ENCODE results near the gene C6orf47.

Gene C6orf47

DNA sequence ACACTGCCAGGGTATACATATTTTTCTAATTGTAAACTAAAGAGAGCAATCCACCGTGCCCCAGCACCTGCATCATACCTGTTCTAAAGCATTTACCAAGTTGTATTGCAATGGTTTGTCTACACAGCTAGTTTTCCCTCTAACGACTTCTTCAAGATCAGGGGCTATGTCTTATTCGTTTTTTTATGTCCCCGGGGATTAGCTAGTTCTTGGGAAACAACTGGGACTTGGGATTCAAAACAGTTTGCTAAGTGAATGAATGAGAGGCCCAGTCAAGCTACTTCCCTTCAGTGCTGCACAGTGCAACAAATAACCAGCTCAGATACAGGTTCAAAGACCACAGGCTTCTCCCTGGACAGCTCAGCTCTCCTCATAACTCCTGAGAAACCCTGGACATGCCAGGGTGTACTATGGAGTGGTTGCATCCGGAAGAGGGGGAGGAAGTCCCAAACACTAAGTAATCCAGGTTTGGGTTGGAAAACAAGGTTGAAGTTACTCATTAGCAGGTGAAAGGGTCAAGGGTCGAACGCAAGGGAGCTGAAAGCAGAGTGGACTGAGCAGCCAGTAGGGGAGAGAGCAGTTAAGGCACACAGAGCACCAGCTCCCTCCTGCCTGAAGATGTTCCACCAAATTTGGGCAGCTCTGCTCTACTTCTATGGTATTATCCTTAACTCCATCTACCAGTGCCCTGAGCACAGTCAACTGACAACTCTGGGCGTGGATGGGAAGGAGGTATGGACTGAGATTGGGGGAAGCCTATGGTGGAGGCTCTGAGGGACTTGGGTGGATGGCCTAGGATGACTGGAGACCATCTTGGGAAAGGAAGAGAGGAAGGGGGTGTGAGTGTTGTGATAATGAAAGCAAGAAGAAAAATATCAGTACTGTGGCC lies 5.0 kb downstream of the C6orf47 start, which contains the start of gene APOM:
APOM (plus strand) TSS at position 546 of the 889 bp plus-strand sequence; CDS start at position 619, 73 bp downstream.
- Mint-ChIP-seq H3K4me1 (peaks cover 58% of the 10 kb centered on the region), H3K27ac (peak within 1 kb of the TSS; percentile 37), H3K4me3 (peak within 1 kb of the TSS; percentile 23), H3K36me3 (no peaks in the 10 kb centered on the region), H3K27me3 (no peaks in the 10 kb centered on the region), H3K9me3 (no peaks in the 10 kb centered on the region)

DNA sequence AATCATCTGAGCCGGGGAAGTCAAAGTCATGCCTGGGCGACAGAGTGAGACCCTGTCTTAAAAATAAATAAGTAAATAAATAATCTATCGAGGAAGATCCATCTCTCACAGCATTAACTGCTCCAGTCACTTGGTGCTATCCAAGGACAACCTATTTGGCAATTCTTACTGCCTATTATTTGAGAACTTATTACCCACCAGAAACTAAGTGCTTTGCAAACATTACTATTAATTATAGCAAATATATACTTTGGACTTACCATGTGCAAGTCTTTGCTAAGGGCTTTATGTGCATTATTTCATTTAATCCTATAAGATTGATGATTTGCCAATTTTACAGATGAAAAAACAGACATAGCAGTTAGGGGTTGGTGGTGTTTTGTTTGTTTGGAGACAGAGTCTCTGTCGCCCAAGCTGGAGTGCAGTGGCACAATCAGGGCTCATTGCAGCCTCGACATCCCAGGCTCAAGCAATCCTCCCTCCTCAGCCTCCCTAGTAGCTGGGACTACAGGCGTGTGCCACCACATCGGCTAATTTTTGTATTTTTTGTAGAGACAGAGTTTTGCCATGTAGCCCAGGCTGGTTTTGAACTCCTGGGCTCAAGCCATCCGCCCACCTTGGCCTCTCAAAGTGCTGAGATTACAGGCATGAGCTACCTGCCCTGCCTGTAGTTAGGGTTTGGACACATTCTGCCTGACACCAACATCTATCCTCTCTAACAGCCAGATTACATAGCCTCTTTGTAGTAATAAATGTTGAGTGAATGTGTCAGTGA lies 5.8 kb downstream of the C6orf47 start:
- Mint-ChIP-seq H3K27me3 (no peaks in the 10 kb centered on the region), H3K9me3 (no peaks in the 10 kb centered on the region), H3K36me3 (no peaks in the 10 kb centered on the region), H3K4me3 (peak overlapping the region; percentile 23), H3K27ac (no peak overlapping the region), H3K4me1 (peaks cover 59% of the 10 kb centered on the region)

DNA sequence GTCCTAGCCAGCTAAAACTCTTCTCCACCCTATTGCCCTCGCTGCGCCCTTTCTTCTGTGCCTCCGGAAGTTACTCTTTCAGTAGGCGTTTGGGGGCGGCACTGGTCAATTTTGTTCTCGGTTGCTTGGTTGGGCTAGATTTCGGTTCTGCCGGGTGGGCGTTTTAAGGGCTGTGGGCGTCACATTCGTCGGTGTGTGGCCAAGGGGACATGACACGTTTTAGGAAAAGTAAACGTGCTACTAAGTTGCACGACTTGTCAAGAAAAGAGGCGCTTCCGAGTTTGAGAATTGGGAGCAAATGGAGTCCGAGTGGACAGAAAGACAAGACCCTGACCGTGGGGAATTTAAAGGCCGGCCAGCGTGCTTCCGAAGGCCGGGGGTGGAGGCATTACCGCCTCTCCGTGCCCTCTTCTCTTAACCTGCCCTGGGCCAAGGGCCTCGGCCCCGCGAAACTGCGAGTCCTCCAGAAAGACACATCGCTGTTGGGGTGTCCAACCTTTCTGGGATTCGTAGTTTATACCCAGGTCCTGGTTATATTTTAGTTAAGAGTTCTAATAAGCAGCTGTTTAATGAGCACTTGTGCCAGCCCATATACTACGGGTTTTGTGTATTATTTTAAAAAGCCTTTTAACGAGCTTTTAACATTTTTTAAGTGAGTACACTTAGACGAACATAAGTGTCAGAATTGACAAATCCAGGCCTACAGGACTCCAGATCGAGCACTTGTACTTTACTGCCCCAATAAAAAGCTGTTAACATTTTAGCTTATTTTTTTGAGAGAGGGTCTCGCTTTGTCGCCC lies 7.5 kb downstream of the C6orf47 start:
- peaks cover 53% of the 10 kb centered on the region for H3K4me1 Mint-ChIP-seq

DNA sequence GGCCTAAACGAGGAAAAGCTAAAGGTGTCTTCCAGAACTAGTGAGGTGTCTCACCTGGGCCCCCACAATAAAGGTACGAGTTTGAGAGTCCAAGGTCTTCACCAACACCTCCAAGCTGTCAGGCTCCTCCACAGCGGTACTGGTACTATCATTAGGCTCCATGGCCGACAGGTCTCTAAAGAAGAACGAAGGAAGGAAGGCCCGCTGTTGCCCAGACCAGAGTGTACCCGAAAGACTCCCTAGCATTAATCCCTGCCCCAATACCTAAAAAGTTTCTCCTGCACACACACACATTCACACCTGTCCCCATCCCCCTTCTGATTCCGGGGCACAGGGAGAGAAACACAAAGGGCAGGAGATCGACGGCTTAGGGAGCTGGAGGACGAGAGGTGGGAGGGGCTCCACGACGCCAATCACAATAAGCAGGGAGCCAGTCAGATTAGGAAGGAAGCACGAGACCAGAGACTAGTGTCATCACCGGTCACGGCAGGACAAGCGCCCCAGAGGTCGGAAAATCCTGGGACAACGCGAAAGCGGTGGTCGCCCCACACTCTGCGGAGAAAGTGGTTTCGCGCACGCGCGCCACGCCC lies 8.9 kb downstream of the C6orf47 start:
- peaks cover 4% of the 10 kb centered on the region for H3K36me3 Mint-ChIP-seq
- H3K4me3 Mint-ChIP-seq, result peak overlapping the region; percentile 93
- peak overlapping the region; percentile 99 for H3K27ac Mint-ChIP-seq
- no peaks in the 10 kb centered on the region for H3K9me3 Mint-ChIP-seq
- no peaks in the 10 kb centered on the region for H3K27me3 Mint-ChIP-seq
- H3K4me1 Mint-ChIP-seq, result peaks cover 43% of the 10 kb centered on the region

More for the DNA sequence above, 7.5 kb downstream of the C6orf47 start:
- no peaks in the 10 kb centered on the region for H3K9me3 Mint-ChIP-seq
- H3K4me3 Mint-ChIP-seq, result peak overlapping the region; percentile 93
- H3K27me3 Mint-ChIP-seq, result no peaks in the 10 kb centered on the region
- peaks cover 4% of the 10 kb centered on the region for H3K36me3 Mint-ChIP-seq
- H3K27ac Mint-ChIP-seq, result peak overlapping the region; percentile 99

DNA sequence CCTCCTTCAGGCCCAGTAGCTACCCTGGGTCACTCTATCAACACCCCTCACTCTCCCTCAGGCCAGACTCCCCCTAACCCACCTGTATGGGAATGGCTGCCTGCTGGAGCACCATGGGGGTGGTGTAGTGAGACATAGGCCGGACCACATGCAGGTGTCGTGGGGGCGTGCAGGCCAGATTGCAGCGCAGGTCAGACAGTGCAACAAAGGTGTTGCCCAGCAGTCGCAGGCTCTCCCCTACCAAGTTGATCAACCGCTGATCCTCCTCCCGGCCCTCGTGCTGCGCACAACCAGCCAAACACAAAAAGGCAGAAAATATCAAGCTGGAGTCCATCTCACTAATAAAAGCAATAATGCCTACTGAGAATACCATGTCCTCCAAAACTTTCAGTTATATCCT lies 15.3 kb downstream of the C6orf47 start:
- peaks cover 9% of the 10 kb centered on the region for H3K36me3 Mint-ChIP-seq
- H3K27me3 Mint-ChIP-seq, result no peaks in the 10 kb centered on the region
- H3K27ac Mint-ChIP-seq, result no peak overlapping the region
- no peaks in the 10 kb centered on the region for H3K9me3 Mint-ChIP-seq
- no peak overlapping the region for H3K4me3 Mint-ChIP-seq
- H3K4me1 Mint-ChIP-seq, result peaks cover 20% of the 10 kb centered on the region

DNA sequence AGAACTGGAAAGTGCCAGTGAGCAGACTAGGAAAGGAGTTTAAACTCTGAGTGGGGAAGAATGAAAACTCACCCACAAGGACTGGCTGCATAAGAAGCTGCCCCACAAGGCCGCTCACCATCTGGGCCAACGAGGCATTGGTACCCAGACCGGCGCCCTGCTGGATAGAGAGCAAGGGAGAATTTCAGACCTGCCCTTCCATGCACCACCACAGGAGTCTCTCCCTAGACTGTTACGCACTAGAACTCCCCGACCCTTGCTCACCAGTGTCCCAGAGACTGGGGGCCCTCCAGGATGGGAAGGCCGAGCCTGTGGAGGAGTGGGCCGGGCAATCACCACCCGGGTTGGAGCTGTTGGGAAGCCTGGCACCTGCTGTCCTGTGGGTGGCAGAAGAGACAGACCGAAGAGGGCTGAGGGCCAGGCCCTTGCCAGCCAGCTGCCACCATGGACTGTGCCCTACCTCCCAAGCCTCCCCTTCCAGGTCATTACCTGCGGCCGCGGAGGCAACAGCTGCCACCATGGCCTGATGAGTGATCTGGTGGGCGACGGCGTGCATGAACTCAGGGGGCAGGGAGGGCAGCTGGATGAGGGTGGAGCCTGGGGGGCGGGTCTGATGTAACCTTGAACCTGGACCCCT lies 16.6 kb downstream of the C6orf47 start:
- Mint-ChIP-seq H3K27me3 (no peaks in the 10 kb centered on the region), H3K9me3 (no peaks in the 10 kb centered on the region), H3K27ac (no peak overlapping the region), H3K4me1 (peaks cover 9% of the 10 kb centered on the region), H3K36me3 (peaks cover 5% of the 10 kb centered on the region), H3K4me3 (no peak overlapping the region)

DNA sequence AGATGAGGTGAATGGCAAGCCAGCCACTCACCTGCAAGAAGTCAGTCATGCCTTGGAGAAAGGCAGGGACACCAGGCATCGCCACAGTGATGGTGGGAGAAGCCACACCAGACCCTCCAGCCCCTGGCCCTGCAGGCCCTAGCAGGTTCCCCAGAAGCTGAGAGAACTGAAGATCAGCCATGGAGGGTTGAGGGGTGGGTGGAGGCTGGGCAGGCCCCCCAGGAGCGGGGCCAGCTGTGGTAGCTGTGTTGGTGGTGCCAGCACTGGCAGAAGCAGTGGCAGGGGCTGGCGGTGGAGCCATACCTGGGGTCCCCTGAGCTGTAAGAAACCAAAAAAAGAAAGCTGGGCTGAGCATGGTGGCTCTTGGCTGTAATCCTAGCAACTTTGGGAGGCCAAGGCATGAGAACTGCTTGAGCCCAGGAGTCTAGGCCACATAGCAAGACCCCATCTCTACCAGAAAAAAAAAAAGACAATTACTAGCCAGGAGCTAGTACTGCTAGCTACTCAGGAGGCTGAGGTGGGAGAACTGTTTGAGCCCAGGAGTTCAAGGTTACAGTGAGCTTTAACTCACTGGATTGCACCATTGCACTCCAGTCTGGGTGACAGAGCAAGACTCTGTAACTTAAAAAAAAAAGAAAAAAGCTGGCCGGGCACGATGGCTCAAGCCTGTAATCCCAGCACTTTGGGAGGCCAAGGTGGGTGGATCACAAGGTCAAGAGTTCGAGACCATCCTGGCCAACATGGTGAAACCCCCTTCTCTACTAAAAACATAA lies 17.6 kb downstream of the C6orf47 start:
- Mint-ChIP-seq H3K4me3 (no peak overlapping the region), H3K27ac (no peak overlapping the region), H3K27me3 (no peaks in the 10 kb centered on the region), H3K4me1 (peaks cover 5% of the 10 kb centered on the region), H3K9me3 (no peaks in the 10 kb centered on the region), H3K36me3 (peaks cover 7% of the 10 kb centered on the region)

DNA sequence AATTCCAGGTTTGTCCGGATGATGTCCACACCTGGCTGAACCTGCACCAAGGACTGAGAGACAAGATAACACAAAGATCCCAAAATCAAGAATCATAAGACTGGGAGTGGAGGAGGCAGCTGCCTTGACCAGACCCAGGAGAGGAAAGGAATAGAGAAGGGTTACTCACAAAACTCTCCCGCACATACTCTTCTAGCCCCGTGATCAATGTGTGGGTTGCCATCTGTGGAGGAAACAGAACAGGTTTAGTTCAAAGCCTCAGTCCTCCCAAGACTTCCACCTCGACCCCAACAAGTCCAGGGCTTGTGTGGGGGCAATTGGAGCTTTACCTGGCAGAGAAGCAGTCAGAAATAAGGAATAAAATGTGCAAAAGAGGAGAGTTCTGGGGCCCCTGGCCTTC lies 19.2 kb downstream of the C6orf47 start:
- Mint-ChIP-seq H3K27ac (no peak overlapping the region), H3K27me3 (no peaks in the 10 kb centered on the region), H3K9me3 (no peaks in the 10 kb centered on the region), H3K36me3 (peaks cover 9% of the 10 kb centered on the region), H3K4me1 (peaks cover 5% of the 10 kb centered on the region), H3K4me3 (no peak overlapping the region)

DNA sequence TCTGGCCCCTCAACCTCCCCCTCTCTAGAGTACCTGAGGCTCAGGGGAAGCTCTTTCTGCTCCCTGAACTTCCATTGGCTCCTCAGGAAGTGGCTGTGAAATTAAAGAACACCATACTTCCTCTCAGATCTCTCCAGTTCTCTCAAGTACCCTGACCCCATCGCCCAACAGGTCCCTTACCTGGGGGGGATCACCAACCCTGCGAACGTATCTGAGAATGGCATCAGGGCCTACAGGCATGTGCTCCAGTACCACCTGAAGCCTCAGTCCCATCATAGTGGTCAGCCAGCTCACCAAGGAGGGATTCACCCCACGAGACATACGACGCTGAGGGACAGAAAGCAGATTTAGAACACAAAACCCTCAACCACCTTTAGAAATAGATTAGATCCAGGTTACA lies 20.0 kb downstream of the C6orf47 start:
- no peaks in the 10 kb centered on the region for H3K9me3 Mint-ChIP-seq
- H3K4me1 Mint-ChIP-seq, result peaks cover 5% of the 10 kb centered on the region
- H3K4me3 Mint-ChIP-seq, result no peak overlapping the region
- H3K27ac Mint-ChIP-seq, result peak overlapping the region; percentile 27
- H3K27me3 Mint-ChIP-seq, result no peaks in the 10 kb centered on the region
- H3K36me3 Mint-ChIP-seq, result peaks cover 11% of the 10 kb centered on the region

DNA sequence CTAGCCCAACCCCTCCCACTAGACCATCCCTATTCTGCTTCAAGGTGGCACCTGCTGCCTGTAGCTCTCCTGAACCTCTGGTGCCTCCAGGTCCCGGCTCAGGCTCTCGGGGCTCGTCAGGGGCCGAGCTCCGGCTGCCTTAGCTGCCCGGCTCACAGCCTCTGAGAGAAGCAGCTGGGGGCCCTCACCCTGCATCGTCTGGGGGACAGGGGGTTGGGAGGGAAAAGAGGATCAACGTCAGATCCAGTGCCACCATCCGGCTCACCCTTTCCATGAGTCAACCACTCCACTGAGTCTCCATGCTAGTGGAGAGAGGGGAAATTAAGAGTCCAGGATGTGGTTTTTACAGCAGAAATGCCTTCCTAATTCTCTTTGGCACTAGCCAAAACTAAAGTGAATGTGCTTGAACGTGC lies 21.1 kb downstream of the C6orf47 start:
- H3K36me3 Mint-ChIP-seq, result peaks cover 11% of the 10 kb centered on the region

DNA sequence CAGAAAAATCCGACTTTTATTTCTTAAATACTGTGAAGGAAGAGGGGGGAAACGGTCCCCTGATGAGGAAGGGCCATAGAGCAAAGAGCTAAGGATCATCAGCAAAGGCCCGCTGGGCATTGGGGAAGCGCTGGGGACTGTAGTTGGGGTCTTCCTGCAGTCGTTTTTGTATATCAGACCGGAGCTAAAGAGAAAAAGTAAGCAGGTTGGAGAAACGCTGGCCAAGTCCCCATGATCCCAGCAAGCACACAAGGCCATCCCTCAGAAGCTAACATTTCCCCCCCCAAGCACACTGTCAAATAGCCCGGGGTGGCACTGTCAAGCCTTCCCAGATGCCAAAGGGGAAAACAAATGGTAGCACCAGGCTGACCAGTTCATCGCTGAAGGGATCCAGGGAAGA lies 21.5 kb downstream of the C6orf47 start:
- Mint-ChIP-seq H3K4me3 (no peak overlapping the region), H3K36me3 (peaks cover 11% of the 10 kb centered on the region), H3K9me3 (no peaks in the 10 kb centered on the region), H3K4me1 (no peaks in the 10 kb centered on the region), H3K27me3 (no peaks in the 10 kb centered on the region), H3K27ac (peak overlapping the region; percentile 46)

More for the DNA sequence above, 21.1 kb downstream of the C6orf47 start:
- Mint-ChIP-seq H3K9me3 (no peaks in the 10 kb centered on the region), H3K4me3 (no peak overlapping the region), H3K4me1 (no peaks in the 10 kb centered on the region), H3K27ac (no peak overlapping the region), H3K27me3 (no peaks in the 10 kb centered on the region)

DNA sequence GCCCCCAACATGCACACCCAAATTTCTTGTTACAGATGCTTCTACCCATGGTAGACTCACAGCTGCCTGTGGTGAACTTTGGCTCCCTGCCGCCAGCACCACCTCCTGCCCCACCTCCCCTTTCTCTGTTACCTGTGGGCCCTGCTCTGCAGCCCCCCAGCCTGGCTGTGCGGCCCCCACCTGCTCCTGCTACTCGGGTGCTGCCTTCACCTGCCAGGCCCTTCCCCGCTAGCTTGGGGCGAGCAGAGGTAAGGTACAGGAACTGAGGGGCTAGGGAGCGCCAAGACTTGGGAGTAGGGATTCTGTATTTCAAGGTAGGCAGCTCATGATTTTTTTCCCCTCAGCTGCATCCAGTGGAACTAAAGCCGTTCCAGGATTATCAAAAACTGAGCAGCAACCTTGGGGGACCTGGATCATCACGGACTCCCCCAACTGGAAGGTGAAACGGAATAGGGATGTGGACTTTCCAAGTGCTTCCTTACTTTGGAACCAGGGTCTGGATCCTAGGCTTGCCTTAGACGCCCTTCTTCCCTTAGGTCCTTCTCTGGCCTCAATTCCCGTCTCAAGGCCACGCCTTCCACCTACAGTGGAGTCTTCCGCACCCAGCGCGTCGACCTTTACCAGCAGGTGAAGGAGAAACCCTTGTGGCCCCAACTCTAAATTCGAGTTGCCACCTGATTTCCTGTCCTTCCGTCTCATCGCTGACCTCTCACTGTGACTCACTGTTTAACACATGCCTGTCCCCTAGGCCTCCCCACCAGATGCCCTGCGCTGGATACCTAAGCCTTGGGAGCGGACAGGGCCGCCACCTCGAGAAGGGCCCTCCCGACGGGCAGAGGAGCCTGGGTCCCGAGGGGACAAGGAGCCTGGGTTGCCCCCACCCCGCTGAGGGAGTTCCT lies 23.6 kb downstream of the C6orf47 start:
- Mint-ChIP-seq H3K4me3 (no peak overlapping the region), H3K27me3 (no peaks in the 10 kb centered on the region), H3K9me3 (no peaks in the 10 kb centered on the region), H3K4me1 (no peaks in the 10 kb centered on the region), H3K36me3 (peaks cover 13% of the 10 kb centered on the region), H3K27ac (no peak overlapping the region)

DNA sequence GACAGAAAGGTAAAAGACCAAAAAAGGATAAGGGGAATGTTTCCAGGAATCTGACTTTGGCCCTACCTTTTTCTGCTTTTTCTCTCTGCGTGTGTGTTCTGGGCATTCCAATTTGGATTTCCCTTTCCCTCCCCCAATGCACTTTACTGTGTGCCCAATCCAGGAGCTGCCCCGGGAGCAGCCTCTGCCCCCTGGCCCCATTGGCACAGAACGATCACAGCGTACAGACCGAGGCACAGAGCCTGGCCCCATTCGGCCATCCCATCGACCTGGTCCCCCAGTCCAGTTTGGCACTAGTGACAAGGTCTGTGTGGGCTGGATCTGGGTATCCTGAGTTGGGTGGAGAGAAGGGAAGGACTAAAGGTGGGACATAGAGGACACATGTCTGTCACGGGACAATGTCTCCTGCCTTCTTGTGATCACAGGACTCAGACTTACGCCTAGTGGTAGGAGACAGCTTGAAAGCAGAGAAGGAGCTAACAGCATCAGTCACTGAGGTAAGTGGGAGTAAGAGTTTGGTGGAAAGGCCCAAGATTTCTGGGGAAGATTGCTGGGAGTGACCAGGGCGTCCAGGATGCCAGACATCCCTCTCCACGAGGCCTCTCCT lies 25.5 kb downstream of the C6orf47 start:
- no peak overlapping the region for H3K4me3 Mint-ChIP-seq

More for the DNA sequence above, 25.5 kb downstream of the C6orf47 start:
- H3K9me3 Mint-ChIP-seq, result no peaks in the 10 kb centered on the region
- H3K27ac Mint-ChIP-seq, result peak overlapping the region; percentile 41
- peaks cover 19% of the 10 kb centered on the region for H3K36me3 Mint-ChIP-seq
- no peaks in the 10 kb centered on the region for H3K4me1 Mint-ChIP-seq
- H3K27me3 Mint-ChIP-seq, result no peaks in the 10 kb centered on the region
